Caco-2 (cell line): ENCODE measurements around the gene KLC1. TPM values are rescaled to one million over a fixed set of nuclear protein-coding genes. Genes with fewer than 3 reads are reported as not detected.

Source experiments
- BruUV-seq: library from RNA; stranded (reverse); fragments of 400-500 nt; replicated peaks from 2 replicates; lab custom pipeline; 2021; lab: Mats Ljungman, UMichigan
- CTCF ChIA-PET: fragments of 300-600 bp; sonication (Branson Sonifier 250); formaldehyde crosslinking; loops from one replicate; lab custom pipeline; 2022; ENCODE audit warnings: antibody characterized with exemption; lab: Charles Lee
- POLR2A ChIA-PET: fragments of 300-600 bp; sonication (Branson Sonifier 250); formaldehyde crosslinking; loops from one replicate; lab custom pipeline; 2022; ENCODE audit warnings: antibody characterized with exemption; lab: Charles Lee
- DNase-seq, 2 experiments: peaks; one replicate each; pipeline versions ENCODE4 v3.0.0 to v3.0.0-alpha.2; 2020 to 2022
- H3K27me3 ChIP-seq: replicated peaks from 2 replicates; pipeline ENCODE4 v1.6.0; 2011; ENCODE audit warnings: low read length; ENCODE audit not compliant: control insufficient read depth, insufficient read depth
- H3K36me3 ChIP-seq: 2 replicates; pipeline ENCODE4 v1.5.1; 2011; ENCODE audit warnings: low read length; ENCODE audit not compliant: control insufficient read depth, insufficient read depth
- H3K4me1 ChIP-seq: fragments of 250-450 bp; sonication (Bioruptor Pico); 2 replicates; pipeline ENCODE4 v1.5.1; 2020; ENCODE audit warnings: mild to moderate bottlenecking
- H3K4me3 ChIP-seq: 2 replicates; pipeline ENCODE4 v1.5.1; 2011; ENCODE audit warnings: low read depth, mild to moderate bottlenecking, control low read depth, low read length
- H3K9me3 ChIP-seq: fragments of 250-450 bp; sonication (Bioruptor Pico); 2 replicates; pipeline ENCODE4 v1.5.1; 2020; ENCODE audit warnings: mild to moderate bottlenecking, moderate library complexity
- H3K27ac Mint-ChIP-seq: one replicate; pipeline ENCODE4 v1.8.0; 2022; ENCODE audit warnings: mixed read lengths; ENCODE audit not compliant: unreplicated experiment
- H3K27me3 Mint-ChIP-seq: one replicate; pipeline ENCODE4 v1.8.0; 2022; ENCODE audit warnings: mixed read lengths; ENCODE audit not compliant: insufficient read depth, unreplicated experiment
- H3K36me3 Mint-ChIP-seq: one replicate; pipeline ENCODE4 v1.8.0; 2022; ENCODE audit warnings: mild to moderate bottlenecking, mixed read lengths; ENCODE audit not compliant: insufficient read depth, unreplicated experiment
- H3K4me1 Mint-ChIP-seq: one replicate; pipeline ENCODE4 v1.8.0; 2022; ENCODE audit warnings: low read depth, mixed read lengths; ENCODE audit not compliant: unreplicated experiment
- H3K4me3 Mint-ChIP-seq: one replicate; pipeline ENCODE4 v1.8.0; 2022; ENCODE audit warnings: mild to moderate bottlenecking, moderate library complexity, mixed read lengths; ENCODE audit not compliant: unreplicated experiment
- H3K9me3 Mint-ChIP-seq: one replicate; pipeline ENCODE4 v1.8.0; 2022; ENCODE audit warnings: mixed read lengths; ENCODE audit not compliant: unreplicated experiment
- CTCF ChIP-seq, 2 experiments: fragments of 200-600 bp in 1 of 2; IDR thresholded peaks; 1 replicate in 1 of 2; 2 replicates in 1 of 2; pipeline versions ENCODE4 v1.5.1 to v1.8.0; 2011 to 2022; ENCODE audit warnings: antibody characterized with exemption in 1 of 2, control low read depth in 1 of 2, inconsistent platforms in 1 of 2, low read depth in 1 of 2, low read length in 1 of 2, mild to moderate bottlenecking in 1 of 2, moderate library complexity in 1 of 2; ENCODE audit not compliant: insufficient read depth in 1 of 2, severe bottlenecking in 1 of 2, unreplicated experiment in 1 of 2
- intact Hi-C: fragments of 100-400 bp; cut with micrococcal nuclease; formaldehyde crosslinking; loops from one replicate; pipeline ENCODE4 v1.10.0; 2022; ENCODE audit not compliant: unreplicated experiment
- total RNA-seq: library from RNA; stranded (reverse); gene quantifications from 2 replicates; pipeline ENCODE4 v1.2.3, GENCODE V29; 2022

The KLC1 gene
- total RNA-seq, 1 experiment from 2014 or later, result 110 TPM

GRCh38 chr14:103684871-103685270, 55.9 kb downstream of the KLC1 start:
- Histone ChIP-seq H3K27me3 (no peaks in the 10 kb centered on the region), H3K4me3 (no peak overlapping the region), H3K9me3 (no peaks in the 10 kb centered on the region), H3K36me3 (no peaks in the 10 kb centered on the region; the same call in 1 of the 2 replicates), H3K4me1 (no peaks in the 10 kb centered on the region)
- H3K9me3 Mint-ChIP-seq, result no peaks in the 10 kb centered on the region
- peaks cover 74% of the 10 kb centered on the region for H3K36me3 Mint-ChIP-seq
- H3K4me1 Mint-ChIP-seq, result no peaks in the 10 kb centered on the region
- no peaks in the 10 kb centered on the region for H3K27me3 Mint-ChIP-seq
- BruUV-seq, result no TSS peak
- ChIA-PET CTCF (no interaction called here), POLR2A (no interaction called here)
- no peak overlapping the region for H3K4me3 Mint-ChIP-seq
- no peak for DNase-seq
- TF ChIP-seq CTCF (IDR thresholded peaks at IDR 0.05; ENCODE audit: insufficient read depth in 1 of 2, low read depth in 1 of 2, low read length in 1 of 2, severe bottlenecking in 1 of 2, unreplicated experiment in 1 of 2), result no peak
- H3K27ac Mint-ChIP-seq, result no peak overlapping the region
- intact Hi-C loops, result no loop called here

GRCh38 chr14:103685276-103686211, 56.5 kb downstream of the KLC1 start:
- H3K9me3 Mint-ChIP-seq, result no peaks in the 10 kb centered on the region
- Histone ChIP-seq H3K36me3 (no peaks in the 10 kb centered on the region), H3K9me3 (no peaks in the 10 kb centered on the region), H3K4me3 (no peak overlapping the region), H3K27me3 (no peaks in the 10 kb centered on the region), H3K4me1 (no peaks in the 10 kb centered on the region)
- DNase-seq, result no peak
- H3K27me3 Mint-ChIP-seq, result no peaks in the 10 kb centered on the region
- peaks cover 74% of the 10 kb centered on the region for H3K36me3 Mint-ChIP-seq
- CTCF ChIA-PET, result no interaction called here
- no peak overlapping the region for H3K27ac Mint-ChIP-seq
- no peak overlapping the region for H3K4me3 Mint-ChIP-seq
- POLR2A ChIA-PET, result no interaction called here
- no peaks in the 10 kb centered on the region for H3K4me1 Mint-ChIP-seq
- TF ChIP-seq CTCF (IDR thresholded peaks at IDR 0.05; ENCODE audit: insufficient read depth in 1 of 2, low read depth in 1 of 2, low read length in 1 of 2, severe bottlenecking in 1 of 2, unreplicated experiment in 1 of 2), result no peak
- no TSS peak for BruUV-seq
- intact Hi-C loops, result no loop called here

- Histone ChIP-seq H3K4me1 (no peaks in the 10 kb centered on the region), H3K36me3 (no peaks in the 10 kb centered on the region), H3K27me3 (no peaks in the 10 kb centered on the region), H3K4me3 (no peak overlapping the region), H3K9me3 (no peaks in the 10 kb centered on the region)
- ChIA-PET CTCF (no interaction called here), POLR2A (no interaction called here)
- H3K9me3 Mint-ChIP-seq, result no peaks in the 10 kb centered on the region
- peaks cover 72% of the 10 kb centered on the region for H3K36me3 Mint-ChIP-seq
- H3K27me3 Mint-ChIP-seq, result no peaks in the 10 kb centered on the region
- no peak for TF ChIP-seq CTCF (IDR thresholded peaks at IDR 0.05; ENCODE audit: insufficient read depth in 1 of 2, low read depth in 1 of 2, low read length in 1 of 2, severe bottlenecking in 1 of 2, unreplicated experiment in 1 of 2)
- no peak overlapping the region for H3K27ac Mint-ChIP-seq
- DNase-seq, result no peak
- H3K4me1 Mint-ChIP-seq, result no peaks in the 10 kb centered on the region
- H3K4me3 Mint-ChIP-seq, result no peak overlapping the region
- no TSS peak for BruUV-seq
- intact Hi-C loops, result no loop called here
These were observed 57.9 kb downstream of the KLC1 start for GRCh38 chr14:103686831-103687485.
